Rectal smooth muscle tissue (tissue), 1 donor: ENCODE data around the gene UROC1.
"Not testable (repeated sequence)": the region's sequence is repeated elsewhere in the genome, so short reads cannot be mapped to it uniquely, and the experiment has no call there.

Experiments
- H3K27ac ChIP-seq: one replicate; pipeline ENCODE4 v1.7.0; 2013; ENCODE audit warnings: low read depth, low read length, inconsistent platforms
- H3K27me3 ChIP-seq: one replicate; pipeline ENCODE4 v1.7.0; 2013; ENCODE audit warnings: low read length; ENCODE audit not compliant: control insufficient read depth, insufficient read depth
- H3K36me3 ChIP-seq: one replicate; pipeline ENCODE4 v1.7.0; 2013; ENCODE audit warnings: low read length; ENCODE audit not compliant: control insufficient read depth, insufficient read depth
- H3K4me1 ChIP-seq: one replicate; pipeline ENCODE4 v1.7.0; 2013; ENCODE audit warnings: low read length; ENCODE audit not compliant: control insufficient read depth, insufficient read depth
- H3K4me3 ChIP-seq: one replicate; pipeline ENCODE4 v1.7.0; 2013; ENCODE audit warnings: low read length
- H3K9ac ChIP-seq: one replicate; pipeline ENCODE4 v1.7.0; 2013; ENCODE audit warnings: low read length

UROC1 gene

DNA sequence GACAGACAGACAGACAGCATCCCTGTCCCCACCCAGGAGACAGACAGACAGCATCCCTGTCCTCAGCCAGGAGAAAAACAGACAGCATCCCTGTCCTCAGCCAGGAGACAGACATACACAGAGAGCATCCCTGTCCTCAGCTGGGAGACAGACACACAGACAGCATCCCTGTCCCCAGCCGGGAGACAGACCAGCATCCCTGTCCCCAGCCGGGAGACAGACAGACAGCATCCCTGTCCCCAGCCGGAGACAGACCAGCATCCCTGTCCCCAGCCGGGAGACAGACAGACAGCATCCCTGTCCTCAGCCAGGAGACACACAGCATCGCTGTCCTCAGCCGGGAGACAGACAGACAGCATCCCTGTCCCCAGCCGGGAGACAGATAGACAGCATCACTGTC is 17.1 kb upstream of the UROC1 start:
- H3K36me3 ChIP-seq, H3K9ac ChIP-seq, H3K4me3 ChIP-seq, H3K27ac ChIP-seq, H3K4me1 ChIP-seq, H3K27me3 ChIP-seq: not testable (repeated sequence)

DNA sequence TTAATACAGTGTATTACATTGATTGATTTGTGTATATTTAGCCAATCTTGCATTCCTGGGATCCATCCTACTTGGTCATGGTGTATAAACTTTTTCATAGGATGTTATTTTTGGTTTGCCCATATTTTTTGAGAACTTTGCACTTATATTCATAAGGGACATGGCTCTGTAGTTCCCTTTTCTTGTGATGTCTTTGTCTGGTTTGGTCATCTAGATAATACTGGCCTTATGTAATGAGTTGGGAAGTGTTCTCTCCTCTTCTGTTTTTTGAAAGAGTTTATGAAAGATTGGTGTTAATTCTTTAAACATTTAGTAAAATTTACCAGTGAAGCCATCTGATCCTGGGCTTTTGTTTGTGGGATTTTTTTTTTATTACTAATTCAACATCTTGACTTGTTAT is 15.9 kb upstream of the UROC1 start:
- no peak overlapping the region for H3K27ac ChIP-seq
- H3K4me3 ChIP-seq = no peak overlapping the region
- H3K4me1 ChIP-seq = no peaks in the 10 kb centered on the region
- peaks cover 2% of the 10 kb centered on the region for H3K27me3 ChIP-seq
- no peaks in the 10 kb centered on the region for H3K36me3 ChIP-seq
- no peak overlapping the region for H3K9ac ChIP-seq

DNA sequence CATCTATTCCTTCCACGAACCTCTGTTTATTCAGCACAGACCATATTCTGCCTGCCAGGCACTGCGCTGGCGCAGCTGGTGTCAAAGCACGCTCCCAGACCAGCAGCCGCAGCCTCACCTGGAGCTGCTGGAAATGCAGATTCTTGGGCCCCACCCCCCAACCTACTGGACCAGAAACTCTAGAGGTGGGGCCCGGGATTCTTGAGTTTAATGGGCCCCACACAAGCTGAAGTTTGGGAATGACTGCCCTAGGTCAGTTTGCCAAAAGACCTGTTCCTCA is 13.4 kb upstream of the UROC1 start:
- Histone ChIP-seq H3K4me1 (no peaks in the 10 kb centered on the region), H3K9ac (no peak overlapping the region), H3K4me3 (no peak overlapping the region), H3K27ac (no peak overlapping the region), H3K36me3 (no peaks in the 10 kb centered on the region), H3K27me3 (no peaks in the 10 kb centered on the region)

DNA sequence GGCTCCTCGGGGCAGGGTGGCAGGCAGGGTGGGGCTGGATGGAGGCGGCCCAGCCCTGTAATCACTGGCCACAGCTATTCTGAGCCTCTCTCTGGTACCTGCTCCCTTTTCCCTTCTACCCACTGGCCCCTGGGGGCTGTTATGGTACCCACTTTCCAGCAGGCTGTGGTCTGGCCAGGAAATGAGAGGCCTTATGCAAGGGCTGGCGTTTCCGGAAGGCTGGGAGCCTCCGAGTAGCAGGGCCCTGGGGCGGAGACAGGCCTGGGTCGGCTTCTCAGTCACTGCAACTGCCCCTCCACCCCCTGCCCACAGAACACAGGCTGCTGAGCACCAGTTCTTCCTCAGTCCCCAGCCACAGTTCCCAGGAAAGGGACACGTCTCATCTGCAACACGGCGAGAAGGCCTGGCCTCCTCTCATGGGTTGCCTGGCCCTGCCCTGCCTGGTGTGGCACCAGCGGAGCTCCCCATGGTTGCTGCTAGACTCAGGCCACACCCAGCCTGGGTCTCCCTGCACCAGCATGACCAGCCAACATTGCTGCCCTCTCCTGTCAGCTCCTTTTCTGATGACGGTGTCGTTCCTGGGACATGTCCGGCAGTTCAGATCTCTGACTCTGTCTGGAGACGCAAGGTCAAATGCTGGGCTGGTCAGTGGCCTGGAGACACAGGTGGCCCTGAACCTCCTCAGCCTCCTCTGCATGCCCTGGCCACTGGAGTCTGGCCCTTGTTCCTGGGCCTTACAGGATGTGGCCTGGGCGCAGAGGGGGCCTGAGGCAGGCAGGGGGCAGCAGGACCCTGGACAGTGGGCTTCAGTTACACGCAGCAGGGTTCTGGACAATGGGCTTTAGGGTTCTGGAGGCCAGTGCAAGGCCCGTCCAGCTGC is 12.8 kb upstream of the UROC1 start:
- no peak overlapping the region for H3K27ac ChIP-seq
- H3K36me3 ChIP-seq = no peaks in the 10 kb centered on the region
- H3K27me3 ChIP-seq = no peaks in the 10 kb centered on the region
- no peak overlapping the region for H3K9ac ChIP-seq
- H3K4me3 ChIP-seq = no peak overlapping the region
- H3K4me1 ChIP-seq = no peaks in the 10 kb centered on the region

DNA sequence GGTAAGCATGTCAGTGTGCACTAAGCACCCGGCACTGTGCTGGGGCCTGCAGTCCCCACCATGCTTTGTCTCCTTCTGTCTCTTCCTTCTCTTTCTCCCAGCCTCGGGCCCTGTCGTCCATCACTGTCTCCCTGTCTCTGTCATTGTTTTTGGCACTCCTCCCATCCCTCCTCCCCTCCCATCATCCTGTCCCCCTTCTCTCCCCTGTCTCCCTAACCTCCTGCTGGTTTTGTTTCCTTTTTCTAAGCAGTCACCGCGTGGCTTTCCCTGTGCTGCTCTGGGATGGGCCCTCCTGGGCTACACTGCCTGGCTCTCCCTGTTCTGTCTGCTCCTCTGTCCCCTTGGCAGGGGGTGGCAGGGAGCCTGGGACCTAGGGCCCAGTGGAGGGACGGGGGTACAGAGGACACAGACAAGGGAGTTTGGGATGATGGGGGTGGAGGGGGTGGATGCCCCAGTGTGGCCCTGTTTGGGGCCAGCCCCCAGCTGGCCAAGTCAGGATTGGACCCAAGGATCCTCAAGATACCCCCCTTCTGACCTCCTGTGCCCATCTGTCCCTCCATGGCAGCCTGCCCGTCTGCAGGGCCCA is 12.1 kb upstream of the UROC1 start:
- Histone ChIP-seq H3K27ac (no peak overlapping the region), H3K4me3 (no peak overlapping the region), H3K9ac (no peak overlapping the region)

DNA sequence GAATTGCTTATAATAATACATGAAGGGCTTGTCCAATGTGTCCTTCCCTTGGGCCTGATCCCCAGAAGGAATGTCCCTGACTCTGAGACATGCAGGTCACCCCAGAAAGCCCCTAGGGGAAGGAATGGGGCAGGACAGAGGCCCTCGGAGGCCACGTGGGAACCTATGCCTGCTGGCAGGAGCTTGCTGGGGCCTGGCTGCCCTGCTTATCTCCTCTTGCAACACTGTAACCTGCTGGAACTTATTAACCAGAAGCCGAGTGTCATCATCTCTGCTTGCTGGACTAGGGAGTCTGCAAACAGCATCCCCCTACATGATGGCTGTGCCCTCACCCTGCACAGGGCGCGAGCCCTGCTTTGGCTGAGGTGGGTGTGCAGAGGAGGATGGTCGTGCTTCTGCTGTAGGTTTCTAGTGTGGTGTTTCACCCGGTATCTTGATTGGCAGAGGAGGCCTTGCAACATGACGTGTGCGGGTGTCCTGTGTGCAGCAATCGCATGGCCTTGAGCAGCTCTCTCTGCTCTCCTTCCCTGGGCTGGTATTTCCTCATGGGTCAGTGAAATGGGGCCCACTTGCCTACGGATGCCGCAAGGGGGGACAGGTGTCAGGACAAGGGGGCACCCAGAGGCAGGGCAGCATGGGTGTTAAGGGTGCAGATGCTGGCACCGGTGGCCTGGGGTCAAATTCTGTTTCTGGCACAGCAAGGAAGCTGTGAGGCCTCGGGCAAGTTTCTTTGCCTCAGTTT is 11.4 kb upstream of the UROC1 start:
- Histone ChIP-seq H3K4me1 (no peaks in the 10 kb centered on the region), H3K36me3 (no peaks in the 10 kb centered on the region), H3K27ac (no peak overlapping the region), H3K27me3 (no peaks in the 10 kb centered on the region), H3K9ac (no peak overlapping the region), H3K4me3 (no peak overlapping the region)

More for the DNA sequence above, 12.1 kb upstream of the UROC1 start:
- H3K4me1 ChIP-seq = no peaks in the 10 kb centered on the region
- no peaks in the 10 kb centered on the region for H3K36me3 ChIP-seq
- H3K27me3 ChIP-seq = no peaks in the 10 kb centered on the region

DNA sequence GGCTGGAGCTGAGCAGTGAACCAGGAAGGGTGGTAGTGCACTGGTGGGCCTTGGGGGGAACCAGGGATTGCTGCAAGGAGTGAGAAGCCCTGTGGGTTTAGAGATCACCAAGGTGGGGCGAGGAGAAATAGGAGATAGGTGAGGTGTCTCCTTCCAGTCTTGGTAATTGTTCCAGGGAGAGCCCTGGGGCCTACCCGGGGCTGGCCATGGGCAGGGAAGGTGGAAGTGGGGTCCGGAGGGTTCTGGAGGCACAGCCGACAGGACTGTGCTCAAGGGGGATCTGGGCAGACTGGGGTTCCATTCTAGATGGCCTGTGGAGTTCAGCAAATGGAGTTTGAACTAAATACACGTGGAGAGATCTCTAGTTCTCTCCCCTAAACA is 10.8 kb upstream of the UROC1 start:
- no peak overlapping the region for H3K4me3 ChIP-seq
- no peak overlapping the region for H3K27ac ChIP-seq
- H3K36me3 ChIP-seq = no peaks in the 10 kb centered on the region
- H3K9ac ChIP-seq = no peak overlapping the region
- peaks cover 3% of the 10 kb centered on the region for H3K27me3 ChIP-seq
- no peaks in the 10 kb centered on the region for H3K4me1 ChIP-seq

DNA sequence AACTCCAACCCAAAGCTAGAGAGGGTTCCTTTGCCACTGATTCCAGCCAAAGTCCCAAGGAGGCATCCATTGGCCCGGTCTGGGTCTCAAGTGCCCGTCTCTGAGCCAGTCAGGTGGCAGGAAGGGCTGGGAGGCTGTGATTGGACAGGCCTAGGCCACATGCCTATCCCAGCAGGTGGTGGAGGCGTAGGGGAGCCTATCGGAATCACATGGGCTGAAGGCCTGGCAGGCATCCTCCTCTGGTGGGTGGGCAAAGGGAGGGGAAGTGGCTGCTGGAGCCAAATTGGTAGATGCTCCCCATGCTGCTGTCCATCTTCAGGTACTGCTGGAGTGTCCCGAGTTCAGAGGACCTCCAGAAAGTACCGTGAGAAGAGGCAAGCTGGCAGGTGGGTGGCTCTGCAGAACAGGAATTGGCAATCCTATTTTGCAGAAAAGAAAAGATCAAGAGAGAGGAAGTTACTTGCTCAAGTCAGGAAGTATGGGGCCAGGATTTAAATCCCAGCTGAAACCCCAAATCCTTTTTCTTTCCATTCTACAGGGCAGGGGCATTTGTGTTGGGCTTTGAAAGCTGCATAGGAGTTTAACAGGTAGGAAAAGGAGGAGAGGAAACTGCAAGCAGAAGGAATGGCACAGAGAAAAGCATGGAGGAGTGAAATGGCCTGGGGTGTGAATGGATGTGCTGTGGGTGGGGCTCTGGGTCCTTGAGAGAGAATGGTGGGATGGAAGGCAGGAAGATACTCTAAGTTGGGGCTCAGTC is 10.1 kb upstream of the UROC1 start:
- H3K27ac ChIP-seq = no peak overlapping the region
- no peak overlapping the region for H3K9ac ChIP-seq
- peaks cover 3% of the 10 kb centered on the region for H3K27me3 ChIP-seq
- H3K4me1 ChIP-seq = no peaks in the 10 kb centered on the region
- H3K36me3 ChIP-seq = no peaks in the 10 kb centered on the region
- no peak overlapping the region for H3K4me3 ChIP-seq

DNA sequence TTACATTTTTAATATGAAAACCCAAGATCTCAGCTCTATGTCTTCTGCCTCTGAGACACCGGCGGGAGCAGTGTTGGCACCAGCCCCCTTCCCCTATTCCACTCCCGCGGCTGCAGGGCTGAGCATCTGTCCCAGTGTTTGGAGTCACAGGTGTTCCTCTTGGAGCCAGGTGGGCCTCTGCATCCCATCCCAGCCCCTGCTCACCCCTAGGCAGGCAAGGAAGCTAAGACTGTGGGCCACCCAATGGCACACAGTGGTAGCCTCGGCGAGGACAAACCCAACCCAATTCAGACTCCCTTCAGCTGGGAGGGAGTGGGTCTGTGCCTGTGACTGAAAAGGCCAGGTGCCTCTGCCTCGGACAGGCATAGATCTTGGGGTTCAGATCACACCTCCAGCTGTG is 9.4 kb upstream of the UROC1 start:
- H3K27ac ChIP-seq = no peak overlapping the region

DNA sequence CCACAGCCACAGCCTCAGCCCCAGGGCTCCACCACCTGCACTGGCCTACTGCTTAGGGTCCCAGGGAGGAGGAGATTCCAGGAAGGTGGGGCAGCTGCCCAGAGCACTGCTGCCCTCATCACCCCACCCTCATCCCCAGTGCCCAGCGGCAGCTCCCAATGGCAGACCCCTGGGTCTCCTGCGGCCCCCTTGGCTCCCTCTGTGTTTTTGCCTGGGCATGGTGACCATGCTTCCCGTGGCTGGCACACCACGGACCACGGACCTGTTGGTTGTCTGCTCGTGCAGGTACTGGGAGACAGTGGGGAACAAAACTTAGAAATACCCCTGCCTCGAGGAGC is 9.1 kb upstream of the UROC1 start:
- no peak overlapping the region for H3K27ac ChIP-seq

More for the DNA sequence above, 9.4 kb upstream of the UROC1 start:
- H3K4me1 ChIP-seq = no peaks in the 10 kb centered on the region
- H3K27me3 ChIP-seq = peaks cover 3% of the 10 kb centered on the region
- no peak overlapping the region for H3K9ac ChIP-seq
- H3K36me3 ChIP-seq = no peaks in the 10 kb centered on the region
- H3K4me3 ChIP-seq = no peak overlapping the region

DNA sequence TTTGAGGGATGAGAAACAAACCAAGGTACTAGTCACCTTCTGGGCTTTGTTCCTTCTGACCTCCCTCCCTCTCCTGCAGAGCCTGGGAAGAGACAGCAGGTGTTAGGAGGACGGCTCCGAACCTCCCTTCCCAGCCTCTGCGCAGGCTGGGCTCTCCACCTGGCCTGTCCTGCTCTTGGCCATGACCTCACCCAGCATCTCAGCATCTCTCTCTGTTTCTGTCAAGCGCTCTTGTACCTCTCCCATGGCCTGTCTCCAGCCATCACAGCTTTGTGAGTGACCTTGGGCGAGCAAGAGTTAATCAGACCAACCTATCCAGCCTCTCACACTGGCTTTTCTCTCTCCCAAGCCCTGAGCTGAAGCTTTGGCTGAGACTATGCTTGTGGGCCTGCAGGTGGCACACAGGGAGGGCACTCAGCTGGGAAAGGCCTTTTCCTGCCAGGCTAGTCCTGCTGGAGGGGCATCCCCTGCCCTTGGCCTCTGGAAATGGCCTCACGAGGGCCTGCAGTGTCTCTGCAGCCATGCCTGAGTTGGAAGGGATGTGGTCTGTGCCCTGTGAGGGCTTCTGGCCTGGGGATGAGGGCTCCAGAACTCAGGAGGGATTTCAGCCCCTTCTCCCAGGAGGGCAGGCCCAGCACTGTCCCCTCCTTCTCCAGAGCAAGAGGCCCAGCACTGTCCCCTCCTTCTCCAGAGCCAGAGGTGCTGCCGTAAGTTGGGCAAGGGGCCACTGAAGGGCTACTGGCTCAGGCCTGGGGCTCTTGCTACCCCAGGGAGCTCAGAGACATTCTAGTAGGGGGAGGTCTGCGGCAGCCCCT is 8.5 kb upstream of the UROC1 start:
- Histone ChIP-seq H3K27me3 (peaks cover 3% of the 10 kb centered on the region), H3K36me3 (no peaks in the 10 kb centered on the region), H3K4me3 (no peak overlapping the region), H3K27ac (no peak overlapping the region), H3K4me1 (no peaks in the 10 kb centered on the region), H3K9ac (no peak overlapping the region)

More for the DNA sequence above, 9.1 kb upstream of the UROC1 start:
- Histone ChIP-seq H3K4me3 (no peak overlapping the region), H3K27me3 (peaks cover 3% of the 10 kb centered on the region), H3K9ac (no peak overlapping the region), H3K36me3 (no peaks in the 10 kb centered on the region), H3K4me1 (no peaks in the 10 kb centered on the region)
